GM19328 (cell line): ENCODE data around the gene DSCAM.

ENCODE experiments used
- ATAC-seq: cut with Tn5 transposase; IDR thresholded peaks from one replicate; pipeline ENCODE4 v1.9.1; 2021; ENCODE audit warnings: mild to moderate bottlenecking, moderate library complexity; ENCODE audit not compliant: unreplicated experiment

Gene DSCAM

GRCh38 chr21:40622531-40622930 lies 224.4 kb downstream of the DSCAM start:
- ATAC-seq, result no peak

DNA sequence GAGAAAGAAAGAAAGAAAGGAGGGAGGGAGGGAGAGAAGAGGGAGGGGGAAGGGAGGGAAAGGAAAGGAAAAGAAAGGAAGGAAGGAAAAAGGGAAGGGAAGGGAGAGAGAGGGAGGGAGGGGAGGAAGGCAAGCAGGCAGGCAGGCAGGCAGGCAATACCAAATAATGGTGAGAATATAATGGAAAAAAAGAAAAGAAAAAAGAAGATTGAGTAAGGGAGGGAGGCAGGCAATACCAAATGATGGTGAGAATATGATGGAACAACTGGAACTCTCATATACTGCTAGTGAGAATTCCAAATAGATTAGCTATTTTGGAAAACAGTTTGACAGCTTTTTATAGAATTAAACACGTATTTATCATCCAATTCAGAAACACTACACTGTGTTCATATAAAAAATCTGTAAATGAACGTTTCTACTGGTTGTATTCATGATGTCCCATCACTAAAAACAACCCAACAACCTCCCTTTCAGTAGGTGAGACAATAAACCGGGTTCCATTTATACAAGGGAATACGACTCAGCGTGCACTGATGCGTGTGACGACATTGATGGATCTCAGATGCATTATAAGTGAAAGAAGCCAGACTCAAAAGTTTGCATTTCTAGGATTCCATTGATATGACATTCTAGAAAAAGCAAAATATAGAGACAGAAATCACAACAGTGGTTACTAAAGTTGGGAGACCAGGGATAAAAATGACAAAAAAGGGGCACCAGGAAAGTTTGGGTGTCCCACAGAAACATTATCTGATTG lies 226.4 kb downstream of the DSCAM start:
- ATAC-seq, result no peak

- no peak for ATAC-seq
These were observed 228.6 kb downstream of the DSCAM start for GRCh38 chr21:40618191-40618973.

DNA sequence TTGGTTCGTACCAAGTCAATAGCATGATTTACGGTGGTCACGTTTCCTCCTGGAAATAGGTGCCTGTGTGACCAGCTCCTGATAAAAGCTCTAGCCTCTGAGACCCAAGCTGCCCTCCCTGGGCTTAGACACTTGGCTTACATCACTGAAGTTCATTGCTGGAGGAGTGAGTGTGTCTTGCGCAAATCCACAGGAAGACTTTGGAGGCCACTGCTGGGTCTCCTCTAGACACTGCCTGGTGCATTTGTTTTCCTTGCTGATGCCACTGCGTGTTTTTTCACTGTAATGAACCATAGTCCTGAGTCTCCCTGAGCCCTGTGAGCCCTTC lies 230.6 kb downstream of the DSCAM start:
- ATAC-seq, result no peak

DNA sequence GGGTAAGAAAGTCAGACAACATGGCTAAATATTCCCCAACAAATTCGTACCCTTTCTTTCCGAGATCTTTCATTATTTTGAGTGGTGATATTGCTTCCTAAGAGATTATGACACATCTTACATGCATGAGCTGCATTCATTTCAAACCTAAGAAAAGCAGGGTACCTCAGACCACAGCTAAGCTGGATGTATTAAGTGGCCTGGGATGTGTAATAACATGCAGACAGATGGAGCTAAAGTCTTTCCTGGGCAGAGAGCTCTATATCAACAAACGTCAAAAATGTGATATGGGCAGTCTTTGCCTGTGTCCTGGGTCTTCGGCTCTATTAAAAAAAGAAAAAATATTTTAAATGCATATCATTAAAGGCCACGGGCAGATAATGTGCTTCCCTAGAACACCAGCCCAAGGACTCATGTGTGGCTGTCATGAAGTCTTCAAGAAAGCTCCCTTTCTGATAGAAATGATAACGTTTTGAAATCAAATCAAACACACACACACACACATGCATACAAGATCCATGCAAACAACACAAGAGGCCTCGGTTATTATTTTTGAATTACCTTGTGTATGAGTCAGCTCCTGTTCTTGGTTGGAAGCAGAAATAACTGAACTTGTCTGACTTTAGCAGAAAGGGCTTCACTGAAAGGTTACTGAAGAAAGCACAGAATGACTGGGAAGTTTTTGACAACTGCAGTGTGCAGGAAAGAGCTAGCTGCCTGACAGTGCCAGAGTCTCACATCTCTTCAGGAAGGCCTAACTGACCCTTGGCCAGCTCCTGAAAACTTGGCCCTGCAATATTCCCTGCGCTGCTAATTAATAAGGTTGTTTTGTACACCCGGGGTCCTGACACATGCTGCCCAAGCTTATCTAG lies 231.2 kb downstream of the DSCAM start:
- no peak for ATAC-seq

DNA sequence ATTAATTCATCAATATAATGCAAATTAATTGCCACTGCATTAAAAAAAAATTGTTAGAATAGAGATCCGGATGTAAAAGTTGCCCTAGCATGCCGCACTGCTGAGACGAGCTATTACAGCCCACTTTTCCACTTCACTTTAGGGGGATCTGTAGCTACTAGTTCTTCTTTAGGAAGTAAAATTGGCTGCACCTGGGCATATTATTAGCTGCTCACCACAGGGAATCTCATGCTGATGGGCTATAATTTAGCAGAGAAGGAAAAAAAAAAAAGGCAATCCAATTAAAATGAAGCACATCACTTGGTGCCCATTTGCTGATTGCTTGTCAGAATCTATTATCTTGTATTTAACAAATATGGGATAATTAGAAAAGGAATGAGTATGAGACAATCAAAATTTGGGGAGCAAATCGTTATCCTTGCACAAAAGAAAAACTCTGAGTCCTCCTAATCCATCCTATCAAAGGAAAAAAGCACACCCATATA lies 233.4 kb downstream of the DSCAM start:
- no peak for ATAC-seq

- ATAC-seq, result no peak
These were observed 236.6 kb downstream of the DSCAM start for GRCh38 chr21:40610345-40610744.

GRCh38 chr21:40606341-40606740 lies 240.6 kb downstream of the DSCAM start:
- ATAC-seq, result no peak

DNA sequence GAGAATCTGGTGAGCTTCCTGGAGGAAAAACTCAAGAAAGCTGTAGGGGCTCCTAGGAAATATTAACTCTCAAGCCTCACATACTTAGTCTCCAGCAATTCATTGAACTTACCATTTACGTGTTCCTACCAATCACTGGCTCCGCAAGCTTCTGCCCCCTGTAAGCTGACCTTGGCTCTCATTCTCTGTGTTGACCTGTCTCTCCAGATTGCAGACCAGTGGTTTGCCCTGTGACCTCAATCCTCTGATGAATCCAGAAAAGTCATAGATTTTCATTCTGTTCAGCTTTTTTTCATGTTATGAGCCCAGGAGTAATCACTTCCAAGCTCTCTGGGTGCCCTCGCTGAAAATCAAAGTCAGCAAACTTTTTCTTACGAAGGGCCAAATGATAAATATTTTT lies 241.9 kb downstream of the DSCAM start:
- no peak for ATAC-seq

GRCh38 chr21:40603774-40604173 lies 243.2 kb downstream of the DSCAM start:
- ATAC-seq, result no peak

- no peak for ATAC-seq
These were observed 244.9 kb downstream of the DSCAM start for GRCh38 chr21:40602080-40602479.

DNA sequence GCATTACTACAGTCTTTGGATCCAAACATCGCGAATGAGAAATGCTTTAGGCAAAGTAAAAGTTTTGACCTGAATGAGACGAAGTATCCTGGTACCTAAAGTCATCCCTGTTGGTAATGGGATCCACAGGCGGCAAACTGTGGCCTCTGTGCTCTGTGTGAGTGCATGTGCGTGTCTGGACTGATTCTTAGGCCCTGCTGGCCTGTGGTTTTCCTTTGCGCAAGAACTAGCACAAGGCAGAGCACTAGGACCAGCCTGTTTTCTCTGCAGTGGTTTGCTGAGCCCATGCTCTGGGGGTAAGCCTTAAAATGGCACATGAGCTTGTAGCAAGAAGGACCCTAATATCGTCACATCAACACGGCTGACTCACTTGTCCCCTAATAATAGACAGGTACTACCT lies 251.2 kb downstream of the DSCAM start:
- no peak for ATAC-seq

- ATAC-seq, result no peak
These were observed 259.1 kb downstream of the DSCAM start for GRCh38 chr21:40587736-40588346.

GRCh38 chr21:40586575-40586974 lies 260.4 kb downstream of the DSCAM start:
- ATAC-seq, result no peak

GRCh38 chr21:40577285-40578043 lies 269.5 kb downstream of the DSCAM start:
- no peak for ATAC-seq

DNA sequence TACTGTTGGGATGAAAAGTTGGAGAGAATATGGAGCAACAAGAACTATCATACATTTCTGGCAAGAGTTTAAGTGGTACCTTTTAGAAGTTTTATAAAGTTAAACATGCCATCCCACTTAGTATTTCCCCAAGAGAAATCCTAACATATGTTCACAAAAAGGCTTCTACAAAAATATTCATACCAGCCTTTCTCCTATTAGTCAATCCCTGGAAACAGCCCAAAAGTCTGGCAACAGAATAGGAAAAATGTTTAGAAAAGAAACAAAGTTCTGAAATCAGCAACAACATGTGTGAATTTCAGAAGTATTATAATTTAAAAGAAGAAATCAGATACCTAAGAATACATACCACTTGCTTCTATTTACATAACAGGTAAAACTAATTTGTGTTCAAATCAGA lies 271.0 kb downstream of the DSCAM start:
- ATAC-seq, result no peak

GRCh38 chr21:40569357-40569756 lies 277.6 kb downstream of the DSCAM start:
- no peak for ATAC-seq

- no peak for ATAC-seq
These were observed 278.2 kb downstream of the DSCAM start for GRCh38 chr21:40568807-40569206.

DNA sequence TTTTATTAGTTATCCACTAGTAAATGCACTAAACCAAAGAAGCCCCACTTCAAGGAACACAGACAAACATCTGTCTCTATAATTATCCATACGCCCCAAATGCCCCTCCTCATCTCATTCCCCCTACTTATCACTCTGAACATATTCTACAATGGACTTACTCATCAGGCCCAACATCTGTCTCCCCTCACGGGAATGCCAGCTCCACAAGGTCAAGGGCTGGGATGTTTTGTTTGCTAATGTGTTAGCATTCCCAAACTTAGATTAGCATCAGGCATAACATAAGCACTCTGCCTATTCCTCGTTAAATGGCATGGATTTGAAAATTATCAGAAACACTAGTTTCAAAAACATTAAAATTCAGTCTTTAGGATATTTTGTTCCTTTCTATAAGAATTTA lies 279.5 kb downstream of the DSCAM start:
- ATAC-seq, result no peak

DNA sequence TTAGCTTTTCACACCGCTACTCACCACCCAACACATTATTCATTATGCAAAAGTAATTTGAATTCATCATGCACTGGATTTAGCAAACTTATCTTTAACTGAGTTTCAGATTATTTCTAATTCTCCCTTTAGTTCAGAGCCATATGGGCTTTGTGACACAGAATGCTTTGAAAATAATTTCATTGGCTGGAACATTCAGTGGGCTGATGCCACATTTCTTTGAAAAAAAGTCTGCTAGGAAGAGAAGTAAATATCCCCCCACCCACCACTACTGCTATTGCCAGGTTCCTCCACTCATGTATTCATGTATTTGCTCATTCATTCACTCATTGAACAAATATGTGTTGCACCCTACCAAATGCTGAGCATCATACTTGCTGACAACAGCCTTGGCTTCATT lies 280.5 kb downstream of the DSCAM start:
- ATAC-seq, result no peak
